HEK293 (cell line): ENCODE results near the gene STRA6.
A peak's percentile ranks its signal among the peaks of the same experiment; 100 is the strongest.

Experiments used
- CTCF ChIA-PET: fragments of 350-600 bp; formaldehyde crosslinking; extraction: SDS; loops from one replicate; lab custom pipeline; 2021; ENCODE audit warnings: antibody characterized with exemption; lab: Yijun Ruan, JAX
- POLR2A ChIA-PET: fragments of 300-600 bp; formaldehyde crosslinking; extraction: SDS; loops from one replicate; lab custom pipeline; 2020; ENCODE audit warnings: antibody characterized with exemption, inconsistent platforms; lab: Yijun Ruan, JAX
- H3K27ac ChIP-seq: fragments of 200-500 bp; sonication (Bioruptor generic); 2 replicates; pipeline ENCODE4 v1.5.1; 2014; ENCODE audit warnings: low read depth, low read length, control low read depth, inconsistent platforms; ENCODE audit errors: extremely low read depth
- H3K36me3 ChIP-seq, 2 experiments: fragments of 200-500 bp in 1 of 2; sonication (Bioruptor generic) in 1 of 2; 1 replicate in 1 of 2; 2 replicates in 1 of 2; pipeline ENCODE4 v1.5.1; 2014 to 2017; ENCODE audit warnings: inconsistent platforms in 2 of 2, low read length in 2 of 2; ENCODE audit not compliant: control insufficient read depth in 2 of 2, insufficient read depth in 1 of 2
- H3K4me1 ChIP-seq: fragments of 200-500 bp; sonication (Bioruptor generic); 2 replicates; pipeline ENCODE4 v1.5.1; 2014; ENCODE audit warnings: mild to moderate bottlenecking, low read length, inconsistent platforms; ENCODE audit not compliant: control insufficient read depth, insufficient read depth
- H3K4me3 ChIP-seq: 2 replicates; pipeline ENCODE4 v1.5.1; 2011; ENCODE audit warnings: low read depth, mild to moderate bottlenecking, control low read depth, low read length, moderate library complexity
- H3K9me3 ChIP-seq: fragments of 200-500 bp; sonication (Bioruptor generic); 2 replicates; pipeline ENCODE4 v1.5.1; 2014; ENCODE audit warnings: low read depth, low read length, inconsistent platforms; ENCODE audit not compliant: control insufficient read depth, insufficient read depth
- EGR2 ChIP-seq: fragments of 450-650 bp; formaldehyde crosslinking; IDR thresholded peaks from 2 replicates; pipeline ENCODE4 v1.5.1; 2016; ENCODE audit warnings: low read depth, missing biosample characterization, missing genetic modification characterization
- GFI1B ChIP-seq: fragments of 450-650 bp; formaldehyde crosslinking; IDR thresholded peaks from 2 replicates; pipeline ENCODE4 v1.5.1; 2016; ENCODE audit warnings: missing biosample characterization, missing genetic modification characterization
- GLIS1 ChIP-seq: fragments of 450-650 bp; formaldehyde crosslinking; IDR thresholded peaks from 2 replicates; pipeline ENCODE4 v1.5.1; 2016; ENCODE audit warnings: missing biosample characterization, missing genetic modification characterization
- MZF1 ChIP-seq: fragments of 450-650 bp; formaldehyde crosslinking; IDR thresholded peaks from 2 replicates; pipeline ENCODE4 v1.5.1; 2017; ENCODE audit warnings: missing biosample characterization, missing genetic modification characterization, borderline replicate concordance
- ZEB2 ChIP-seq: fragments of 450-650 bp; formaldehyde crosslinking; IDR thresholded peaks from 2 replicates; pipeline ENCODE4 v1.5.1; 2016; ENCODE audit warnings: missing biosample characterization, missing genetic modification characterization
- ZFHX2 ChIP-seq: fragments of 450-650 bp; formaldehyde crosslinking; conservative IDR thresholded peaks from 2 replicates; pipeline ENCODE4 v1.5.1; 2016; ENCODE audit warnings: missing biosample characterization, missing genetic modification characterization
- ZFP3 ChIP-seq: fragments of 450-650 bp; formaldehyde crosslinking; IDR thresholded peaks from 2 replicates; pipeline ENCODE4 v1.5.1; 2016; ENCODE audit warnings: low read depth, missing biosample characterization, missing genetic modification characterization
- ZIC2 ChIP-seq: fragments of 450-650 bp; formaldehyde crosslinking; IDR thresholded peaks from 2 replicates; pipeline ENCODE4 v1.5.1; 2016; ENCODE audit warnings: missing biosample characterization, missing genetic modification characterization
- ZNF155 ChIP-seq: fragments of 450-650 bp; formaldehyde crosslinking; IDR thresholded peaks from 2 replicates; pipeline ENCODE4 v1.5.1; 2016; ENCODE audit warnings: missing biosample characterization, missing genetic modification characterization
- ZNF335 ChIP-seq: fragments of 450-650 bp; formaldehyde crosslinking; conservative IDR thresholded peaks from 2 replicates; pipeline ENCODE4 v1.5.1; 2016; ENCODE audit warnings: missing biosample characterization, missing genetic modification characterization
- ZNF423 ChIP-seq: fragments of 450-650 bp; formaldehyde crosslinking; IDR thresholded peaks from 2 replicates; pipeline ENCODE4 v1.5.1; 2016; ENCODE audit warnings: missing biosample characterization, missing genetic modification characterization
- ZNF426 ChIP-seq: fragments of 450-650 bp; formaldehyde crosslinking; IDR thresholded peaks from 2 replicates; pipeline ENCODE4 v1.5.1; 2017; ENCODE audit warnings: missing biosample characterization, missing genetic modification characterization, mild to moderate bottlenecking, inconsistent platforms, moderate library complexity
- ZNF530 ChIP-seq: fragments of 450-650 bp; formaldehyde crosslinking; IDR thresholded peaks from 2 replicates; pipeline ENCODE4 v1.5.1; 2016; ENCODE audit warnings: low read depth, missing biosample characterization, missing genetic modification characterization
- ZNF664 ChIP-seq: fragments of 450-650 bp; formaldehyde crosslinking; IDR thresholded peaks from 2 replicates; pipeline ENCODE4 v1.5.1; 2016; ENCODE audit warnings: missing biosample characterization, missing genetic modification characterization
- ZNF670 ChIP-seq: fragments of 450-650 bp; formaldehyde crosslinking; IDR thresholded peaks from 2 replicates; pipeline ENCODE4 v1.5.1; 2016; ENCODE audit warnings: missing biosample characterization, missing genetic modification characterization, low read depth
- ZNF791 ChIP-seq: fragments of 450-650 bp; formaldehyde crosslinking; IDR thresholded peaks from 2 replicates; pipeline ENCODE4 v1.5.1; 2016; ENCODE audit warnings: missing biosample characterization, missing genetic modification characterization
- TF ChIP-seq, protein P1 (sequence below): fragments of 450-650 bp; formaldehyde crosslinking; IDR thresholded peaks from 2 replicates; pipeline ENCODE4 v1.5.1; 2016; ENCODE audit warnings: missing biosample characterization, missing genetic modification characterization
- TF ChIP-seq, protein P2 (sequence below): fragments of 450-650 bp; formaldehyde crosslinking; IDR thresholded peaks from 2 replicates; pipeline ENCODE4 v1.5.1; 2016; ENCODE audit warnings: missing biosample characterization, missing genetic modification characterization
- TF ChIP-seq, protein P3 (sequence below): fragments of 450-650 bp; formaldehyde crosslinking; optimal IDR thresholded peaks from 2 replicates; pipeline ENCODE3; 2016; ENCODE audit warnings: missing biosample characterization, mild to moderate bottlenecking, missing genetic modification characterization

STRA6 gene

DNA sequence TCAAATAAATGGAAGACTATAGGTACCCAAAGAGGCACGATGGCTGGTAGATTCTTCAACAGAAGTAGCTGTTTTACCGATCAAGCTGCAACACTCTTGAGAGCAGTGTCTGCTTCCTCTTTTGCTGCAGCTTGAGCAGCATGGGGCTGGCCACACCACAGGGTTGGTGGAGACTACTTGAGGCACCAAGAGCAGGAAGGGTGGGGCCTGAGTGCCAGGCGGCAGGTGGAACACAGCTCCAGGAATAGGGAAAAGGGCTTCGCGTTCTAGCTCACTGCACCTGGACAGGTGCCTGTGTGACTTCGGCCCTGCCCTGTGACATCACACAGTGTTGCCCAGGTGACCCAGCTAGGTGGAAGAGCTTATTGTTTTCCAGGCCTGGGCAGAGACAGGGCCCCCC lies 33.4 kb upstream of the STRA6 start, which contains the start of gene CCDC33:
Gene CCDC33, plus strand, starts transcription at position 365 of the 400 bp plus-strand sequence. CDS start 394 bp downstream, outside the sequence.
- Histone ChIP-seq H3K9me3 (no peaks in the 10 kb centered on the region), H3K27ac (no peak within 1 kb of the TSS), H3K4me1 (peaks cover 19% of the 10 kb centered on the region), H3K36me3 (no peaks in the 10 kb centered on the region), H3K4me3 (no peak within 1 kb of the TSS)
- CTCF ChIA-PET = no interaction called here
- TF ChIP-seq ZEB2 (tag by site-specific recombination) (no peak), ZNF791 (tag by site-specific recombination) (no peak), ZNF155 (no peak), ZNF670 (no peak), ZNF530 (no peak), ZFHX2 (tag by site-specific recombination) (no peak), ZNF664 (tag by site-specific recombination) (no peak)
- TF ChIP-seq, protein P1, sequence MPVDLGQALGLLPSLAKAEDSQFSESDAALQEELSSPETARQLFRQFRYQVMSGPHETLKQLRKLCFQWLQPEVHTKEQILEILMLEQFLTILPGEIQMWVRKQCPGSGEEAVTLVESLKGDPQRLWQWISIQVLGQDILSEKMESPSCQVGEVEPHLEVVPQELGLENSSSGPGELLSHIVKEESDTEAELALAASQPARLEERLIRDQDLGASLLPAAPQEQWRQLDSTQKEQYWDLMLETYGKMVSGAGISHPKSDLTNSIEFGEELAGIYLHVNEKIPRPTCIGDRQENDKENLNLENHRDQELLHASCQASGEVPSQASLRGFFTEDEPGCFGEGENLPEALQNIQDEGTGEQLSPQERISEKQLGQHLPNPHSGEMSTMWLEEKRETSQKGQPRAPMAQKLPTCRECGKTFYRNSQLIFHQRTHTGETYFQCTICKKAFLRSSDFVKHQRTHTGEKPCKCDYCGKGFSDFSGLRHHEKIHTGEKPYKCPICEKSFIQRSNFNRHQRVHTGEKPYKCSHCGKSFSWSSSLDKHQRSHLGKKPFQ = no peak
- TF ChIP-seq, all 188 proteins: peak for 0
- POLR2A ChIA-PET = interaction anchor here (1.1 kb wide), 1 partner anchor 12 kb away, joined by 3 read pairs; no protein-coding TSS in a partner anchor

DNA sequence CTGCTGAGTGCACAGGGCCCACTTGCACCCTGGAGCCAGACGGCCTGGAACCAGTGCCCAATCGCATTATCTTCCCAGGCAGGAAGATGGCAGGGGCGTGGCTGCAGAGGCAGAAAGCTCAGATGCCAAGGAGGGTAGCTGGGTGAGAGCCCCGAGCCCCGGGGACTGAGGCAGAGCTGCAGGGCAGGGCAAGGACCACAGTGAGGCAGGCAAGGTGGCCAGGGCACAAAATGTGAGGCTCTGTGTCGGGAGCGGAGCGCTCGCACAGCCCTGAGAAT lies 31.9 kb upstream of the STRA6 start:
- ChIA-PET POLR2A (interaction anchor here (1.1 kb wide), 1 partner anchor 11 kb away, joined by 4 read pairs; no protein-coding TSS in a partner anchor), CTCF (interaction anchor here (0.7 to 1.2 kb wide), 4 partner anchors 63 to 88 kb away, joined by 3 to 8 read pairs (median 4); no protein-coding TSS in a partner anchor)
- TF ChIP-seq, protein P2, sequence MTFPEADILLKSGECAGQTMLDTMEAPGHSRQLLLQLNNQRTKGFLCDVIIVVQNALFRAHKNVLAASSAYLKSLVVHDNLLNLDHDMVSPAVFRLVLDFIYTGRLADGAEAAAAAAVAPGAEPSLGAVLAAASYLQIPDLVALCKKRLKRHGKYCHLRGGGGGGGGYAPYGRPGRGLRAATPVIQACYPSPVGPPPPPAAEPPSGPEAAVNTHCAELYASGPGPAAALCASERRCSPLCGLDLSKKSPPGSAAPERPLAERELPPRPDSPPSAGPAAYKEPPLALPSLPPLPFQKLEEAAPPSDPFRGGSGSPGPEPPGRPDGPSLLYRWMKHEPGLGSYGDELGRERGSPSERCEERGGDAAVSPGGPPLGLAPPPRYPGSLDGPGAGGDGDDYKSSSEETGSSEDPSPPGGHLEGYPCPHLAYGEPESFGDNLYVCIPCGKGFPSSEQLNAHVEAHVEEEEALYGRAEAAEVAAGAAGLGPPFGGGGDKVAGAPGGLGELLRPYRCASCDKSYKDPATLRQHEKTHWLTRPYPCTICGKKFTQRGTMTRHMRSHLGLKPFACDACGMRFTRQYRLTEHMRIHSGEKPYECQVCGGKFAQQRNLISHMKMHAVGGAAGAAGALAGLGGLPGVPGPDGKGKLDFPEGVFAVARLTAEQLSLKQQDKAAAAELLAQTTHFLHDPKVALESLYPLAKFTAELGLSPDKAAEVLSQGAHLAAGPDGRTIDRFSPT (tag by site-specific recombination) = no peak
- TF ChIP-seq MZF1 (tag by site-specific recombination) = no peak
- no peak for TF ChIP-seq GFI1B
- TF ChIP-seq, protein P3, sequence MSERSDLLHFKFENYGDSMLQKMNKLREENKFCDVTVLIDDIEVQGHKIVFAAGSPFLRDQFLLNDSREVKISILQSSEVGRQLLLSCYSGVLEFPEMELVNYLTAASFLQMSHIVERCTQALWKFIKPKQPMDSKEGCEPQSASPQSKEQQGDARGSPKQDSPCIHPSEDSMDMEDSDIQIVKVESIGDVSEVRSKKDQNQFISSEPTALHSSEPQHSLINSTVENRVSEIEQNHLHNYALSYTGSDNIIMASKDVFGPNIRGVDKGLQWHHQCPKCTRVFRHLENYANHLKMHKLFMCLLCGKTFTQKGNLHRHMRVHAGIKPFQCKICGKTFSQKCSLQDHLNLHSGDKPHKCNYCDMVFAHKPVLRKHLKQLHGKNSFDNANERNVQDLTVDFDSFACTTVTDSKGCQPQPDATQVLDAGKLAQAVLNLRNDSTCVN (tag by site-specific recombination) = peak; percentile 7
- no peak overlapping the region for H3K27ac ChIP-seq
- peaks cover 5% of the 10 kb centered on the region for H3K4me1 ChIP-seq
- no peaks in the 10 kb centered on the region for H3K9me3 ChIP-seq
- no peaks in the 10 kb centered on the region for H3K36me3 ChIP-seq
- no peak overlapping the region for H3K4me3 ChIP-seq

DNA sequence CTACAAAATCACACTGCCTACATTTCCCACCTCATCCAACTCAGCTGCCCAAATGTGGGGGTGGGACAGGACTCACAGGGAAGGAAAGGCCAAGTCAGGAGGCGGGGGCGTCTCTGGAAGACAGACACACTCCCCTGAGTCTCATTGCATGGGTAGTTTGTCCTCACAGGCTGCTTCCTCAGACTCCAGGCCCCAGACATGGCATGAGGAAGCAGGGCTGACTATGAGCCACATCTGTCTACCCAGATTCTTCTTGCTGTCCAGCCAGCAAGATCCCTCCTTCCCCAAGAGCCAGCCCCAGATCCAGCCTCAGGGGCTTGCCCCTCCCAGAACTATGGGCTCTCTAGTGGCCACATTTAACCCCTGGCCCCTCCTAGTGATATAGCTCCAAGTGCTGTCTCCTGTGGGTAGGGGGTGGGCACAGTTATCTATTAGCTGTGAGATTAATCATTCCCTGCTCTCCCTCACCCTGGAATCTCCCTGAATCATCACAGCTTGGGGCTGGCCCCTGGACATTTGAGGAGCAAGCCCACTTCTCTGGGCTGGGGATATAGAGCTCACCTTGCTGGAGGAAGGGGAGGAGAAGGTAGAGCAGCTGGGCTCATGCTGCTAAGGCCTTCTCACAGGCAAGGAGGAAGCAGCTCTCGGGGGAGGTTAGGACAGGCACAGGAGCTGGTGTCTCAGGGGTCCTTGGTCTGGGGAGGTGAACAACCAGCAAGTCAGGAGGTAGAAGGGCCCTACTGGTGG lies 31.4 kb upstream of the STRA6 start:
- CTCF ChIA-PET = interaction anchor here (0.7 to 1.5 kb wide), 7 partner anchors 9 to 270 kb away, joined by 3 to 8 read pairs (median 3); no protein-coding TSS in a partner anchor
- Histone ChIP-seq H3K4me1 (peaks cover under 1% of the 10 kb centered on the region; the same call in 1 of the 2 replicates), H3K4me3 (no peak overlapping the region), H3K36me3 (no peaks in the 10 kb centered on the region), H3K9me3 (no peaks in the 10 kb centered on the region), H3K27ac (no peak overlapping the region; the same call in 1 of the 2 replicates)
- TF ChIP-seq EGR2 (tag by site-specific recombination) = peak; percentile 86
- peak; percentile 35 for TF ChIP-seq ZIC2
- TF ChIP-seq ZNF335 (tag by site-specific recombination) = peak; percentile 54
- TF ChIP-seq ZFHX2 (tag by site-specific recombination) = peak; percentile 83
- no peak for TF ChIP-seq ZNF426 (tag by site-specific recombination)
- peak; percentile 53 for TF ChIP-seq GLIS1 (tag by site-specific recombination)
- no peak for TF ChIP-seq ZFP3 (tag by site-specific recombination)
- TF ChIP-seq ZNF423 (tag by site-specific recombination) = no peak
- POLR2A ChIA-PET = interaction anchor here (0.6 to 1.1 kb wide), 2 partner anchors 10 to 178 kb away, joined by 4 to 6 read pairs; no protein-coding TSS in a partner anchor
